Measurements from ENCODE around the gene ZC3H12C. TPM values are rescaled to one million over a fixed set of nuclear protein-coding genes. Genes with fewer than 3 reads are reported as not detected.

ZC3H12C gene
- total RNA-seq, result under 1 TPM; 0.08 to 0.14 TPM

DNA sequence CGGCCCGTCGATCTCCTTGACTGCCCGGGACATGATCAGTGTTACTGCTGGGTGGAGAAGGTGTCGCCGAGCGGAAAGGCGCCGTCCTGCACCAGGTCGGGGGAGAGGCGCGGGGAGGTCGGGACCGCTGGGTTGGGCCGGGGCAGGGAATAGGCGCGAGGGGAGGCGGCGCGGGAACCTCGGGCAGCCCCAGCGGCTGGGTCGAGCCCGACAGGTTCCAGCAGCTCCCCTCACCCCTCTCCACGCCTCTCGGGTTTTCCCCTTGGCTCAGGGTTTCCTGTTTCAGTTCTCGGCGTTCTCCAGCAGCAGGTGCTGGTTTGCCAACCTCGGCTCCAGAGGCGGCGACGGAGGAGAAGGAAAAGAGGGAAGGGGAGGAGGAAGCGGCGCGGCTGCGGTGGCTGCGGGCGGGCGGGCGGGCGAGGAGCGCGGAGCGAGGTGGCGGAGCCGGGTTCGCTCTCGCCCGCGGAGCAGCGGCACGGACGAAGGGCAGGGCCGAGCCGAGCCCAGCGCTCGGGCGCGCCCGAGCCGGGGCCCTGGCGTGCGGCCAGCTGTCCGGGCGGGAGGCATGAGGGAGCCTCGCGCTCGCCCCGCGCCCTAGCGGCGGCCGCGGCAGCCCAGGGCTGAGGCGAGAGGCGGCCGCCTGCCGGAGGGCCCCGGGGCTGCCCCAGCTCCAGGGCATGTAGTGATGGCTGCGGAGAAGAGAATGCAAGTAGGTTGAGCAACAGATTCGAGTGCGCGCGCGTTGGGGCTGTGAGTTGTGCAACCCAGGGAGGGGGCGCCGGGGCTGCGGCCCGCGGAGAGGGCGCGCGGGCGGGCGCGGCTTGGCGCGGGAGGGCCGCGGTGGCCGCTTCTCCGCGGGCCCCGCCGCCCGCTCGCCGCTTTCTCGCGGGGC, at the start of gene ZC3H12C:
Gene ZC3H12C, plus strand, starts transcription at position 878 of the 892 bp plus-strand sequence. CDS start 20 bp downstream, outside the sequence.

Other genes starting within 250 kb of the ZC3H12C start
- gene RDX, start 203.2 kb downstream of the ZC3H12C start, total RNA-seq, result 10 to 100 TPM; 30.3 to 38.4 TPM

Measured in activated naive CD4-positive, alpha-beta T cell treated with anti-CD3 and anti-CD28 coated beads, Interleukin-2, amount 10 ng/mL, durations not matched to agents 5 hours and 36 hours (primary cell).